HG03159 (cell line): ENCODE results near the gene IL5.
A peak's percentile ranks its signal among the peaks of the same experiment; 100 is the strongest.

Experiments
- ATAC-seq: cut with Tn5 transposase; IDR thresholded peaks from one replicate; pipeline ENCODE4 v1.9.1; 2021; ENCODE audit warnings: mild to moderate bottlenecking, moderate library complexity; ENCODE audit not compliant: unreplicated experiment

The IL5 gene

GRCh38 chr5:132499440-132500243 is 43.7 kb downstream of the IL5 start:
- ATAC-seq = no peak

- ATAC-seq = no peak
Observed at GRCh38 chr5:132498686-132499271, 44.5 kb downstream of the IL5 start.

GRCh38 chr5:132498152-132498551 is 45.2 kb downstream of the IL5 start:
- ATAC-seq = no peak

- no peak for ATAC-seq
Observed at GRCh38 chr5:132497488-132497997, 45.8 kb downstream of the IL5 start.

- ATAC-seq = peak; percentile 34
Observed at GRCh38 chr5:132496631-132497487, 46.5 kb downstream of the IL5 start.

- peak; percentile 43 for ATAC-seq
Observed at GRCh38 chr5:132496191-132496630, 47.1 kb downstream of the IL5 start.

GRCh38 chr5:132495667-132496190 is 47.6 kb downstream of the IL5 start:
- ATAC-seq = peak; percentile 36

- no peak for ATAC-seq
Observed at GRCh38 chr5:132493821-132494220, 49.5 kb downstream of the IL5 start.

GRCh38 chr5:132493241-132493640 is 50.1 kb downstream of the IL5 start:
- ATAC-seq = no peak

GRCh38 chr5:132492386-132493125 is 50.8 kb downstream of the IL5 start:
- no peak for ATAC-seq
